ENCODE measurements around the gene SIK2. TPM values are rescaled to one million over a fixed set of nuclear protein-coding genes. Genes with fewer than 3 reads are reported as not detected.

SIK2 gene
- total and polyA plus RNA-seq, 9 of the 15 experiments (the other 6 are each of a cell fraction or from before 2014, with no cell fraction given): 0.74 to 11.6 (median 3.8) TPM

DNA sequence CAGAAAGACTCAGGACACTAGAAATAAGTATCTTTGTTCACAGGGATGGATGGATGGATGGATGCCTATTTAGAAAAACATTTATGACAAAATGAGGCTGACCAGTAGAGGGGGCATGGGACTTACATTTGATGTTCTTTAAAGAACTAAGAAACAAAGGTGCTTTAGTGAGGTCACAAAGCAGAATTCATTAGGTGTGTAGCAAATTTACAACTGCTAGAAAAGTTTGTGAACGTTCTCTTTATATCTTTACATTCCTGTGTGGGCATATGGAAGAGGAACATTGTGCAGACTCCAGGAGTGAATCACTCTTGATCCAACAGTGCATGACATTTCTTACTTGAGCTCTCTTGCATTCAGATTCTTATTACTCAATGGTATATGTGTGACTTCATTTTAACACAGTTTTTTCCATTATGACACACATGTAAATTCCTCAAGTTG, 15.8 kb upstream of the SIK2 start (continued):
- no peak for TF ChIP-seq PHF8 (IDR thresholded peaks at IDR 0.05; ENCODE audit: borderline replicate concordance, low read length)
- no peak for TF ChIP-seq ERF (CRISPR knock-in tag; IDR thresholded peaks at IDR 0.05)
- TF ChIP-seq POLR2A (conservative IDR thresholded peaks at IDR 0.05): no peak
- TF ChIP-seq BCL6 (CRISPR knock-in tag; IDR thresholded peaks at IDR 0.05): no peak

- BruUV-seq (replicated peaks): no TSS peak
- no peak overlapping the region for H3K4me3 ChIP-seq
- H3K9ac ChIP-seq (ENCODE audit: insufficient read depth in 1 of 2, low read depth in 2 of 2, low read length in 2 of 2): no peak overlapping the region
- no peaks in the 10 kb centered on the region for H3K9me1 ChIP-seq (ENCODE audit: control insufficient read depth, insufficient read depth, low read length)
- WGBS (ENCODE audit: insufficient coverage, low coverage, missing lambda C conversion rate): 11% methylated on average over 2 of the region's 2 CpGs
- no peaks in the 10 kb centered on the region for H3K9me3 ChIP-seq (replicated peaks; ENCODE audit: control insufficient read depth, insufficient read depth, low read depth, low read length)
- DNase-seq (ENCODE audit: extremely low read depth in 1 of 4, low spot score in 3 of 4) (no peak), ATAC-seq (peak; percentile 32; the same call in 1 of the 3 replicates), FAIRE-seq (no peak)
- H3K4me2 ChIP-seq (ENCODE audit: insufficient read depth, low read length): no peak overlapping the region
- intact Hi-C loops (cut with micrococcal nuclease) (no loop called here), in situ Hi-C loops (cut with MboI) (no loop called here)
- no peak for TF ChIP-seq BACH1 (tag; IDR thresholded peaks at IDR 0.05)
- no peak for TF ChIP-seq XRCC4 (IDR thresholded peaks at IDR 0.05; ENCODE audit: extremely low read depth, insufficient read depth, insufficient read length)
- TF ChIP-seq ARID3A (IDR thresholded peaks at IDR 0.05; ENCODE audit: borderline replicate concordance, low read depth, low read length): no peak
- TF ChIP-seq WHSC1 (IDR thresholded peaks at IDR 0.05; ENCODE audit: low read length): no peak
- POLR2A ChIA-PET: no interaction called here
- no peaks in the 10 kb centered on the region for H4K20me1 ChIP-seq (replicated peaks; ENCODE audit: control insufficient read depth, insufficient read depth, low read length)
- no peak overlapping the region for H2AFZ ChIP-seq (ENCODE audit: low read depth, low read length)
- 0 out of 5 replicates have a peak, but pooled peaks cover 0 to 2% of the 10 kb centered on the region in 2 experiments for H3K27me3 ChIP-seq (ENCODE audit: control insufficient read depth in 2 of 2, insufficient read depth in 2 of 2, low read length in 2 of 2)
- H3K79me2 ChIP-seq (ENCODE audit: control insufficient read depth, insufficient read depth, low read length): no peaks in the 10 kb centered on the region
- no peaks in the 10 kb centered on the region for H3K36me3 ChIP-seq (ENCODE audit: control insufficient read depth, insufficient read depth, low read length)
- H3K4me1 ChIP-seq (replicated peaks in 1 of 2; ENCODE audit: control insufficient read depth in 2 of 2, insufficient read depth in 2 of 2, low read length in 2 of 2): no peaks in the 10 kb centered on the region
- no peak overlapping the region for H3K27ac ChIP-seq (ENCODE audit: extremely low read depth, low read depth, low read length)
- CTCF ChIA-PET (ENCODE audit: low intra/inter-chr PET ratio): interaction anchor here (3.9 kb wide), 1 partner anchor 252 kb away, joined by 31 read pairs; no protein-coding TSS in a partner anchor
These were observed 13.1 kb upstream of the SIK2 start for GRCh38 chr11:111589114-111589513.
